Suprapubic skin (tissue), 4 donors: ENCODE data around the gene LILRA5. TPM values are rescaled to one million over a fixed set of nuclear protein-coding genes. Genes with fewer than 3 reads are reported as not detected.
A peak's percentile ranks its signal among the peaks of the same experiment; 100 is the strongest.
"Not testable (repeated sequence)": the region's sequence is repeated elsewhere in the genome, so short reads cannot be mapped to it uniquely, and the experiment has no call there.

Experiments
- DNase-seq, 2 donors: peaks; one replicate each; pipeline ENCODE4 v3.0.0-alpha.2; 2019; ENCODE audit warnings: low spot score in 2 of 2
- H3K27ac ChIP-seq: fragments of 200-600 bp; sonication (generic); one replicate; pipeline ENCODE4 v1.5.1; 2019
- H3K27me3 ChIP-seq: fragments of 200-600 bp; sonication (generic); one replicate; pipeline ENCODE4 v1.5.1; 2019
- H3K36me3 ChIP-seq: fragments of 200-600 bp; sonication (generic); one replicate; pipeline ENCODE4 v1.5.1; 2019
- H3K4me1 ChIP-seq: fragments of 200-600 bp; sonication (generic); one replicate; pipeline ENCODE4 v1.5.1; 2019
- H3K4me3 ChIP-seq: fragments of 200-600 bp; sonication (generic); one replicate; pipeline ENCODE4 v1.5.1; 2019; ENCODE audit warnings: mild to moderate bottlenecking
- H3K9me3 ChIP-seq: fragments of 200-600 bp; sonication (generic); one replicate; pipeline ENCODE4 v1.5.1; 2019
- EP300 ChIP-seq: sonication (generic); formaldehyde crosslinking; IDR thresholded peaks from one replicate; pipeline ENCODE4 v1.6.1; 2017; ENCODE audit warnings: antibody characterized with exemption
- POLR2A ChIP-seq, 2 donors: fragments of 450-650 bp; IDR thresholded peaks; one replicate each; pipeline ENCODE4 v1.6.1; 2017; ENCODE audit warnings: antibody characterized with exemption in 2 of 2, mild to moderate bottlenecking in 2 of 2, moderate library complexity in 2 of 2
- POLR2AphosphoS5 ChIP-seq, 3 donors: sonication (generic); formaldehyde crosslinking; IDR thresholded peaks; one replicate each; pipeline ENCODE4 v1.6.1; 2017; ENCODE audit warnings: antibody characterized with exemption in 3 of 3
- WGBS: methylation state at CpG from one replicate; pipeline ENCODE4 v1.1.5; 2018; 5-methylcytosine and 5-hydroxymethylcytosine counted together
- total RNA-seq, 4 donors: library from RNA; depleted of rRNA; stranded (reverse); fragments of >200 nt; gene quantifications; one replicate each; pipeline ENCODE4 v1.1.0, GENCODE V29; 2016
- TF ChIP-seq, protein P1 (sequence below), 2 donors: fragments of 200-600 bp in 1 of 2; fragments of 450-650 bp in 1 of 2; sonication (generic) in 1 of 2; IDR thresholded peaks; one replicate each; pipeline ENCODE4 v1.5.1; 2016 to 2019; ENCODE audit warnings: antibody characterized with exemption in 2 of 2, mild to moderate bottlenecking in 1 of 2, moderate library complexity in 1 of 2

LILRA5 gene
- not detected for total RNA-seq

DNA sequence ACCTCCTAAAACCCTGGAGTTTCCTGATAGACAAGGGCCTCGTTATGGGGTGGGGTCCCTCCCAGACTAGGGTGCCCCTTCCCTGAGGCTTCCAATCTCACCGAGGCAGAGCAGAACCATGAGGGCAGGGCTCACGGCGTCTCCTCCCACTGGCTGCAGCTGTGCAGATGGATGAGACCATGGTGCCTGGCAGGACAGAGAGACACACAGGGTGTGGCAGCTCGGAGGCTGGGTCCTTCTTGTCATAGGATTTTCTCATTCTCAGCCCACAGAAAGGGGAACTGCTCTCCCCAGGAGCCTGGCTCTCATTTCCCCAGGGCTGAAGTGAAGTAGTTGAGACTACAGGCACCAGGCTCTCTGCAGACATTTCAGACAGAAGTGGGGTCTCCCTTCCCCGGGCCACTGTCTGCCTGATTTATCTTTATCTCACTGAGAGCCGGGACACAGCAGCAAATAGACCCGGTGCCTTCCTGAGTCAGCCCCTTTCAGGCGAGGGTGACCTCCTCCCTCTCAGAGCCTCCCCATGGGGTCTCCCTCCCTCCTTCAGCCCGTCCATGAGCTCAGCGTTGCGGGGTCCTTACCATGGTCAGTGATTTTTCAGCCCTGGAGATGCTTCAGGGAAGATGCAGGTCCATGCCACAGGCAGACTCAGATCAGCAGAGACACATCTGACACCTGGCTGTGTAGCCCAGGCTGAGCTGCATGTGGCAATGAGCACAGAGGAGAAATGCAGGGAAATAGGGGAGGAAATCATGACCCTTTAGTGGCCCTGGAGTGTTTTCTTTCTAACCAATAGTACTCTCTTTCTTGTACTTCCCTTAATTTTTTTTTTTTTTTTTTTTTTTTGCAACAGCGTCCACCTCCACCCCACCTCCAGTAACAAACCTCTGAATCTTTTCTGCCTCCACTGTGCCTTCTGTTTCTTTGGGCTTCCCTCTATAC, at the start of gene LILRA5:
TSS of gene LILRA5 (minus strand) at position 731 of the 942 bp plus-strand sequence. CDS start at position 584, 147 bp downstream.
- peak in 1 of 2 donors; percentile 44 for DNase-seq
- Histone ChIP-seq H3K9me3 (no peaks in the 10 kb centered on the region), H3K4me1 (no peaks in the 10 kb centered on the region), H3K4me3 (no peak within 1 kb of the TSS), H3K36me3 (no peaks in the 10 kb centered on the region), H3K27me3 (peaks cover 32% of the 10 kb centered on the region), H3K27ac (no peak within 1 kb of the TSS)
- TF ChIP-seq POLR2A (IDR thresholded peaks at IDR 0.05) (no peak), POLR2AphosphoS5 (IDR thresholded peaks at IDR 0.05) (no peak)
- WGBS, result 34% methylated on average over 7 of the region's 13 CpGs

DNA sequence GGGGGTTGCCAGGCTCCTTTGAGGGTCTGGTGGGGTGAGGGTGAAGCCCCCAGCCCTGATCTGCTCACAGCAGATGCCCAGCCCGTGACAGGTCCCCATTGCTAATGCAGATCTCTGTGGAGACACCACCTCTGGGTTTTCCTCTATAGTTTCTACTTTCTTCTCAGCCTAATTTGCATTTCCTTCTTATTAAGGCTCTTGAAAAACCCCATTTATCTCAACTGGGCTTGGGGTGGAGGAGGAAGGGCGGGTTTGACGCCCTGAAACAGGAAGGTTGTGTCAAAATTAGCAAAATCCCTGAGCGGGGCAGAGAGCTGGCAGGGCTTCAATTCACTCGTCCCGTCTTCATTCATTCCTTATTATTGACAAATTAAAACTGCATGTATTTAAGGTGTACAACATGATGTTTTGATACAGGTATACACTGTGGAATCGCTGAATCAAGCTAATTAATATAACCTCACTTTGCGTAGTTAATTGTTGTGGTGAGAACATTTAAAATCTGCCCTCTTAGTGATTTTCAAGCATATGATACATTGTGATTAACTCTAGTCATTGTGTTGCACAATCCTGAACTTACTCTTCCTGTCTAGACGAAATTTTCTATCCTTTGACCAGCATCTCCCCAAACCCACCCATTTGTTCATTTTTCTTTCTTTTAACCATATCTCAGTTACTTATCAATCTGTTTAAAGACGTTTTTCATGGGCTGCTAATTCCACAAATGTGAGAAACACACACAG, 48.9 kb upstream of the LILRA5 start:
- H3K36me3 ChIP-seq, H3K4me3 ChIP-seq, DNase-seq, H3K9me3 ChIP-seq, H3K4me1 ChIP-seq, H3K27ac ChIP-seq, H3K27me3 ChIP-seq: not testable (repeated sequence)
- WGBS, result 38% methylated on average over 6 of the region's 10 CpGs

DNA sequence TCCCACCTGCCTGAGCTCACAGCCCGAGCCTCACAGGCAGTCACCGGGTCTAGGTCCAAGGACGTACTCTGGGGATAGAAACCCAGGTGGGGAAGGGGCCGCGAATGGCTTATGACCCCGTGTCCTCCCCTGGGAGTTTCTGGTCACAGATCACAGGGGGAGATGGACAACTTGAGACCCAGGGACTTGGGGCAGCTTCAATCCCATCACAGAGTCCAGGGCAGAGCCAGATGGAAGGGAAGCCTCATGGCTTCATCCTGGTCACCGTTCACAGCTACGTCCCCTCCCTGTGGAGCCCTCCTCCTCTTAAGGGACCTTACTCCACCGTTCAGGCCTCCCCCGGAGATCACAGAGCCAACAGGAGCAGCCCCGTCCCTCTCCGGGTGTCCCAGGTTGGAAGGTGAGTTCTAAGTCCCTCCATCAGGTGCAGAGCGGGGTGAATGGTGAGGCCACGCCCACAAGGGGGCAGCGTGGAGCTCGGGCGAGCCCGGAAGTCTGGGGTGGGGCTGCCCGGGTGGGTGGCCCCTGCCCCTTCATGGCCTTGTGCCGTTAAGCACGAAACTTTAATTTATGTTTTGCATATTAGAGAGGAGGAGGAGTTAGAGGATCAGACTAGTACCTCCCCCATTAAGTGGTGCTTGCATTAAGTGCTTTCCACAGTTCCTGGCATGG, 46.3 kb upstream of the LILRA5 start:
- not testable (repeated sequence) for H3K4me3 ChIP-seq, H3K4me1 ChIP-seq, H3K27me3 ChIP-seq, H3K27ac ChIP-seq, H3K36me3 ChIP-seq, H3K9me3 ChIP-seq, DNase-seq
- WGBS, result no CpG with 5 or more reads among the region's 21 CpGs

DNA sequence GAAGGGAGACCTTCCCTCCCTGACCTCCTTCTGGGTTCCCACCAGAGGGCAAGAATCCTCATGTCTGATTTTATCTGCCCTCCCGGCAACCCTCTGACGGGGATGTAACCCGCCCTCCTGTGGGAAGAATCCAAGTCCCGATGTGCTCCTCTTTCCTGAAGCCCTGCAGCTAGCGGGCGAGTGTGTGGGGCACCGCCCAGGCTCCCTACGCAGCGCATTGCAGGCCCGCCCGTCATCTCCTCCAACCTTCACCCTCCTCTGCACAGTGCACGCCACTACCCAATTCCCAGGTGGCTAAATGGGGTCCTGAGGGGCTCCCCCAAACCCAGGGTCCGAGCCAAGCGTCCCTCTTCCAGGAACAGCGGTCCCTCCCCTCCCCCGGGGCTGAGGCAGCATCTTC, 44.4 kb upstream of the LILRA5 start:
- Histone ChIP-seq H3K27ac (no peak overlapping the region), H3K27me3 (peaks cover 4% of the 10 kb centered on the region), H3K9me3 (no peaks in the 10 kb centered on the region), H3K4me3 (no peak overlapping the region), H3K4me1 (no peaks in the 10 kb centered on the region), H3K36me3 (no peaks in the 10 kb centered on the region)
- TF ChIP-seq POLR2AphosphoS5 (IDR thresholded peaks at IDR 0.05) (no peak), EP300 (no peak), POLR2A (IDR thresholded peaks at IDR 0.05) (no peak)
- TF ChIP-seq, protein P1, sequence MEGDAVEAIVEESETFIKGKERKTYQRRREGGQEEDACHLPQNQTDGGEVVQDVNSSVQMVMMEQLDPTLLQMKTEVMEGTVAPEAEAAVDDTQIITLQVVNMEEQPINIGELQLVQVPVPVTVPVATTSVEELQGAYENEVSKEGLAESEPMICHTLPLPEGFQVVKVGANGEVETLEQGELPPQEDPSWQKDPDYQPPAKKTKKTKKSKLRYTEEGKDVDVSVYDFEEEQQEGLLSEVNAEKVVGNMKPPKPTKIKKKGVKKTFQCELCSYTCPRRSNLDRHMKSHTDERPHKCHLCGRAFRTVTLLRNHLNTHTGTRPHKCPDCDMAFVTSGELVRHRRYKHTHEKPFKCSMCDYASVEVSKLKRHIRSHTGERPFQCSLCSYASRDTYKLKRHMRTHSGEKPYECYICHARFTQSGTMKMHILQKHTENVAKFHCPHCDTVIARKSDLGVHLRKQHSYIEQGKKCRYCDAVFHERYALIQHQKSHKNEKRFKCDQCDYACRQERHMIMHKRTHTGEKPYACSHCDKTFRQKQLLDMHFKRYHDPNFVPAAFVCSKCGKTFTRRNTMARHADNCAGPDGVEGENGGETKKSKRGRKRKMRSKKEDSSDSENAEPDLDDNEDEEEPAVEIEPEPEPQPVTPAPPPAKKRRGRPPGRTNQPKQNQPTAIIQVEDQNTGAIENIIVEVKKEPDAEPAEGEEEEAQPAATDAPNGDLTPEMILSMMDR (IDR thresholded peaks at IDR 0.05), result no peak
- WGBS, result 81% methylated on average over 9 of the region's 16 CpGs
- no peak for DNase-seq

DNA sequence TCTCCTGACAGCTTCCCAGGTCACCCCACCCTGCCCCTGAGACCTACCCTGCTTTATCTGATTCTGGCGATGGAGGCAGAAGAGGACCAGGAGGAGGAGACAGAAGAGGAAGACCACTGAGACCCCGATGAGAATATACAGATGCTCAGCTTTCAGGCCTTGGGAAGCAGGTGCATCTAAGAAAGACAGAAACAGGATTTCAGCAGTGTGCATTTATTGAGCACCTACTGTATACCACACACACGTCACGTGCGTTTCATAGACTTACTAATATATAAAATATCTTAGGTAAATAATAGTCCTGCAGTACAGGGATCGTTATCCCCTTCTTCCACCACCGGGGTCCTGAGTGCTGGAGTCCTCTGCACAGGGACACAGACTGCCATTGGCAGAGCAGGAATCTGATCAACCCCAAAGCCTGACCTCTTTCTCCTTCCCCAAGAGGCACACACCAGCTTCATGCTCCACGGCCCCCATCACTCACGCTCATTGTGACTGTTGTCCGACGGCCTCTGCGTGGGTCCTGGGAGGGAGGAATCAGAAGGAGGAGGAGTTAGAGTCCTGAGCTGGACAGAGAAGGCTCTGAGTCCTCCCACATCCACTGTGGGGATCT, 43.6 kb upstream of the LILRA5 start:
- WGBS, result 80% methylated on average over 10 of the region's 12 CpGs
- H3K36me3 ChIP-seq, result no peaks in the 10 kb centered on the region
- DNase-seq, result no peak
- H3K27ac ChIP-seq, result no peak overlapping the region
- TF ChIP-seq, protein P1 (IDR thresholded peaks at IDR 0.05), result no peak
- TF ChIP-seq POLR2A (IDR thresholded peaks at IDR 0.05) (no peak), POLR2AphosphoS5 (IDR thresholded peaks at IDR 0.05) (no peak), EP300 (no peak)
- H3K4me3 ChIP-seq, result no peak overlapping the region
- no peaks in the 10 kb centered on the region for H3K4me1 ChIP-seq
- peaks cover 4% of the 10 kb centered on the region for H3K27me3 ChIP-seq
- H3K9me3 ChIP-seq, result no peaks in the 10 kb centered on the region

DNA sequence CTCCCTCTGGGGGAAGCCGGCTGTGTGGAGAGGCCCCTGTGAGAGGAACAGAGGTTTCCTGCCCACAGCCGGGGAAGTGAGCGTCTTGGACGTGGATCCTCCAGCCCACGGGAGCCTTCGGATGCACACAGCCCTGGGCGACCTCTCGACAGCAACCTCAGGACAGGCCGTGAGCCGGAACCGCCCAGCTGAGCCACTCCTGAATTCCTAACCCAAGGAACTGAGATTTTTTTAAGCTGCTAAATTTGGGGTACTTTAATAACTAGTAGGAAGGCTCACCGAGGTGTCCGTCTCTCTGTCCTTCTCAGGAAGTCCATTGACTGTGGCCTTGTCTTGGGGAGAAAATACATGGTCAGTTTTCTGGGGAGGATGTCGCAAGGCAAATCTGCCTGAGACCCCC, 42.7 kb upstream of the LILRA5 start:
- TF ChIP-seq POLR2AphosphoS5 (IDR thresholded peaks at IDR 0.05) (no peak), EP300 (no peak), POLR2A (IDR thresholded peaks at IDR 0.05) (no peak)
- TF ChIP-seq, protein P1 (IDR thresholded peaks at IDR 0.05), result no peak
- H3K27ac ChIP-seq, result no peak overlapping the region
- H3K27me3 ChIP-seq, result peaks cover 4% of the 10 kb centered on the region
- no peaks in the 10 kb centered on the region for H3K4me1 ChIP-seq
- no peak overlapping the region for H3K4me3 ChIP-seq
- DNase-seq, result no peak
- WGBS, result 77% methylated on average over 14 of the region's 14 CpGs
- H3K9me3 ChIP-seq, result no peaks in the 10 kb centered on the region
- H3K36me3 ChIP-seq, result no peaks in the 10 kb centered on the region
